T-helper 22 cell (primary cell): Measurements from ENCODE around the gene ASPHD2.
"Not testable (repeated sequence)": the region's sequence is repeated elsewhere in the genome, so short reads cannot be mapped to it uniquely, and the experiment has no call there.

Experiments used
- DNase-seq: peaks from one replicate; pipeline ENCODE4 v3.0.0-alpha.2; 2020; ENCODE audit warnings: low read depth

The ASPHD2 gene

DNA sequence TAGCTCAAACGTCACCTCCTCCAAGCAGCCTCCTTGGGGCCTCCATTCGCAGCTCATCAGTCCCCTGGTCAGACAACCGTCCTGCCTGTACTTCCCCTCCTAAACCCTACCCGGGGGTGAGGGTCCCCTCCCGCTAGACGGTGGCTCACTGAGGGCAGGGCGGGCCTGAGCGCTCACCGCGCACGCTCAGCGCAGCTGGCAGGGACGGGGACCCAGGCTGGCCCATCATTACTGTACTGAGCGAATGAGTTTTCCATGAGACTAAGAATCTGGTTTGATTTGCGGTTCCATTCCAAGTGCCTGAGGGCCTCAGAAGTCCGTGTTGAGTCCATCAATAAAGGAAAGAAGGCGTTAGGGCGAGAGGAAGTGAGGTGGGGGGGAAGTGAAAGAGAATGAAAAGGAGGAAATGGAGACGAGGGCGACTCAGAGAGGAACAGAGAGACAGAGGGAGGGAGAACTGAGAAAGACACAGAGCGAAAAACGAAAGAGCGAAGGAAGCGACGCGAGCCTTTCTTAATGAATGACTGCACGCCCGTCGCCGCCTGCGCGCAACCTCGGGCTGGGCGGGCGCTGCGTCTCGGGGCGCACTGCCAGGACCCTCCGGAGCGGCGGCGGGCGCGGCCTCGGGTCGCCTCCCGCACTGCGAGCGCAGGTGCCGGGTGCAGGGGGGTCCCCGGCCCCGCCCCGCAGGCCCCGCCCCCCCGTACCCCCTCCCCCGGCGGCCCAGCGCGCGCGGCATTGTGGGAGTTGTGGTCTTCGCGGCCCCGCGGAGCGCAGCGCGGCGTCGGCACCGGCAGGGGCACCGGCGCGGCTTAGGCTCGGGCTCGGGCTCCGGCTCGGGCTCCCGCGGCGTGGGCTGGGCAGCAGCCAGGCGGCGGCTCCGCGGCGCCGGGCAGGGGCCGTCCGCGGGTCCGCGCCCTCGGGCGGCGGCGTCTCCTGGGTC lies at the start of gene ASPHD2:
Gene ASPHD2 (plus strand): TSS at position 746 of the 943 bp plus-strand sequence. CDS start 4,356 bp downstream, outside the sequence.
- DNase-seq = peak; percentile 74

GRCh38 chr22:26380072-26380830 lies 48.8 kb upstream of the ASPHD2 start:
- DNase-seq = no peak

- no peak for DNase-seq
Observed at GRCh38 chr22:26382782-26383181, 46.3 kb upstream of the ASPHD2 start.

- no peak for DNase-seq
Observed at GRCh38 chr22:26383968-26384556, 45.0 kb upstream of the ASPHD2 start.

GRCh38 chr22:26385164-26385563 lies 43.9 kb upstream of the ASPHD2 start:
- no peak for DNase-seq

GRCh38 chr22:26389125-26389524 lies 39.9 kb upstream of the ASPHD2 start:
- no peak for DNase-seq

DNA sequence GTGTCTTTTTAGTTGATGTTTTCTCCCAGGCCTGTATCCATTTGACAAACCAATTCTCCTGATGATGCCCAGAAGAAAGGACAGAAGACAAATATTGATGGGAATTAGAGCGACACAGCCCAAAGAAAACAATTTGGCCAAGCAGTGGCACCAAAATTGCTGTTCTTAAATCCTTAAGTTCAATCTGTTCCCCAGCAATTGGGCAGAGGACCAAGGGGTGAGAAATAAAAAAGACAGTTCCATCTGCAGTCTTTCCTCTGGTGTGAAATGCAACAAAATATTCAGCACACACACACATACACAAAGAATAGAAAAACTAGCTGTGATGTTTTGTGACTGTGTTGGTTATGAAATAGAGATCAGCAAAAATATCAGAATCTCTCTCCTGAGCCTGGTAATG lies 38.0 kb upstream of the ASPHD2 start:
- DNase-seq = no peak

- DNase-seq = no peak
Observed at GRCh38 chr22:26391623-26392022, 37.4 kb upstream of the ASPHD2 start.

DNA sequence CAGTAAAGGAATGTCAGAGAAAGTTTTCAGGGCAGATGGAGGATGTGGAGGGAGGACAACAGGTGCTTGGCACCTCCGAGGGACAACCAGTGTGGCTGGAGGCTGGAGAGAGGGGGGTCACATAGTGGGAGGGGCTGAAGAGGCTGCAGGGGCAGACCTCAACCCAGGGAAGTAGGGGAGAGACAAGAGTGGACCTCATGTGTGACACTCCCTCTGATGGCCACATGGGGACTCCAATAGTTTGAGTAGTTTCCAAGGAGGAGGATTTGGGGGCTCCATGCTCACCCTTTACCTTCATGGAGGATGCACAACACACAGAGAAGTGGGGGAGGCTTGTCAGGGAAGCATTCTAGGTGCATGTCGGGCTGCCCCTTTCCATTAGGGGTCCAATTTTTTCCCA lies 35.1 kb upstream of the ASPHD2 start:
- no peak for DNase-seq

DNA sequence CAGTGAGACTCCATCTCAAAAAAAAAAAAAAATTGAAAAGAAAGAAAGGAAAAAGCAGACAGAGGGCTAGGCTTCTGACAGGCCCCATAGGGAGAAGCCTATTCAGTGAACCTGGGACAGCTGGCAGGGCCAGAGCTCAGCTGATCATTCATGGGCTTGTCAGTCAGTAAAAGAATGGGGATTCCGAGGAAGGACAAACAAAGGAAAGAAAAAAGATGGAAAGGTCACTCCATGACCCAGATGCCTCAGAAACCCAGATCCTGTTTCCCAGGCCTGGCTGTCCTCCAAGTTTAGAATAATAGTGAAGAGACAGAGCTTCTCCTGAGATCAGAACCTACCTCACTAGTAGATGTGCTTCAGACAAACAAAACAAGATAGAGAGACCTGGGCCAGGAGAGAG lies 34.3 kb upstream of the ASPHD2 start:
- DNase-seq = no peak

GRCh38 chr22:26395926-26396325 lies 33.1 kb upstream of the ASPHD2 start:
- no peak for DNase-seq

DNA sequence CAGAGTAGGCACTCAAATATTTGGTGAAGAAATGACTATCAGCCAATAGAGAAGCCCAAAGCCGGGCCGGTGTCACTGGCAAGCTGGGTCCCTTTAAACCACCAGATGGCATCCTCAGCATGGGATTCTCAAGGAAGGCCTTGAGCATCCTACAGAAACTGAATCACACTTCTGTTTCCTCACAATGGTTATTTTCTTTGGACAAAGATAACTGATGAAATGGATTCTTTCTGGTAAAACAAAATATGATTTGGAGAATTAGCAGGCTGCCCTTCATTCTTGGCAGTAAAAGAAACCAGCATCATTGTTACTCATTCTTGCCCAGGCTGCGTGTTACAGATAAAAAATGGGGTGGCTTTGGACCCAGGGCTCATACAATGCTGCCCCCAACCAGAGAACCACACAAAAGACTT lies 30.3 kb upstream of the ASPHD2 start:
- DNase-seq = peak; percentile 4

DNA sequence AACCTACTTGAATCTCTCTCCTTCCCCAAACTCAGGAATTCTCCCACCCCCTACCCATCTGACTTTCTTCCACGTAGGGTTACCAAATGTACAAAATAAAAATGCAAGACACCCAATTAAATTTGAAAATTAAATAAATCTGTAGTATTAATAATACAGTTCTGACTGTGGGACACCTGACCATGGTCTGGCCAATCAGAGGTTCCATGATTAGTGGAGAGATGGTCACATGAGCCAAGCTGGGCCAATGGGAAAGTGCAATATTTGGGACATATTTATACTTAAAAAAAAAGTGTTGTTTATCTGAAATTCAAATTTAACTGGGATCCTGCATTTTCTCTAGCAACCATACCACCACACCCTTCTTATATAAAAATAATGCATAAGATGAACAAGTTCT lies 29.8 kb upstream of the ASPHD2 start:
- DNase-seq = no peak

DNA sequence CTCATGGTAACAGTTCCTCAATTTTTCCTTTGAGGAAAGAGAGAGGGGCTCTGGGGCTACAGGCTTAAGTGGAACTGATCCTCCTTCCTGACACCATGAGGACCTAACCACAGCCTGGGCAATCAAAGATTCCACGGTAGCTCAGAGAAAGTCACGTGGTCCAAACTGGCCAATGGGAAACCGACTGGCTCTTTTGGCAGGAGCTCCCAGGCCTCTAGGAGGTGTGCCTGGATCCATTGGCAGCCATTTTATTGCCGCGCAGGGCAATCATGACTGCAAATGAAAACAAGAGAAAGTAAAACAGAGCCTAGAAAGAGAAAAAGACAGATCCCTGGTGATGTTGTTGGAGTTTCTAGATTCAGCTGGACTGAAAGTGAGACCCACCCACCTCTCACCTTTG lies 27.3 kb upstream of the ASPHD2 start:
- DNase-seq = no peak

DNA sequence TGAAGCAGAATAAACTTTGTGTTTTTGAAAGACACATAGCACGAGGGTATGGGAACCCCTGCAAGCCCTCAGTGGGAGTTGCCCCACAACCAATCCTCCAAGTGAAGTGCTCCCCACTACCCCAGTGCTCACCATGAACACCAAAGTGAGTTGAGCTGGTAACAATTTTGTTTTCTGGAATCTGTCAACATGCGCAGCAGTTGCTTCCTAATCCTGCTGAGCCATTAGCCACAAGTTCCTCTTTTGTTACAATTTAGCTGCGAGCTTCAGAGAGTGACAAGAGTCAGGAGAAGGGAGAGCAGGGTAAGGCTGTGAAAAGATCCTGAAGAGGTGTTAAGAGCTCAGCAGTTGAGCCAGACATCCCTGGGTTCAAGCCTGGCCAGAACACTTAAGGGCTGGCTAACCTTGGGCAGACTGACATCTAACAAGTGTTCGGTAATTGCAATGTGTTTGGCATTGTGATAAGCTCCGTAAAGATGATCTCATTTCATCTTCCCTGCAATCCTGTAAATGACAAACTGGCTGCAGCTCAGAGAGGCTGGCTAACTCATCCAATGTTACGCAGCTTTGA lies 24.1 kb upstream of the ASPHD2 start:
- DNase-seq = no peak

DNA sequence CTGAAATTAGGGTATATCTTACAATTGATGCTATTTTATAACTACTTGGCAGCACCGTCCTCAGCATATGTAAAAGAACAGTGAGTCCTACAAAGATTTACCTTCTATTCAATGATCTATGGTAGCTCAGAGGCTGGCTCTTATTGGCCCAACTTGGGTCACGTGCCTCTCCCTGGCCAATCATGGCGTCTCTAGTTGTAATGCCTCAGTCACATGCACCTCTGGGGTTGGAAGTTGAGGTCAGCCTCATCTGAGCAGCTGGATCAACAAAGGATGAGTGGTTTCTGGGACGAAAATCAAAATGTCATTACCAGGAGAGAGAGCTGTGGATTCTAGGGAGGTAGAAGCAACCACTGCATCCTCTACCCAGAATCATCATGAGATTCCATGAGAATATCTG lies 22.9 kb upstream of the ASPHD2 start:
- DNase-seq = no peak

- not testable (repeated sequence) for DNase-seq
Observed at GRCh38 chr22:26408562-26409220, 20.4 kb upstream of the ASPHD2 start.

DNA sequence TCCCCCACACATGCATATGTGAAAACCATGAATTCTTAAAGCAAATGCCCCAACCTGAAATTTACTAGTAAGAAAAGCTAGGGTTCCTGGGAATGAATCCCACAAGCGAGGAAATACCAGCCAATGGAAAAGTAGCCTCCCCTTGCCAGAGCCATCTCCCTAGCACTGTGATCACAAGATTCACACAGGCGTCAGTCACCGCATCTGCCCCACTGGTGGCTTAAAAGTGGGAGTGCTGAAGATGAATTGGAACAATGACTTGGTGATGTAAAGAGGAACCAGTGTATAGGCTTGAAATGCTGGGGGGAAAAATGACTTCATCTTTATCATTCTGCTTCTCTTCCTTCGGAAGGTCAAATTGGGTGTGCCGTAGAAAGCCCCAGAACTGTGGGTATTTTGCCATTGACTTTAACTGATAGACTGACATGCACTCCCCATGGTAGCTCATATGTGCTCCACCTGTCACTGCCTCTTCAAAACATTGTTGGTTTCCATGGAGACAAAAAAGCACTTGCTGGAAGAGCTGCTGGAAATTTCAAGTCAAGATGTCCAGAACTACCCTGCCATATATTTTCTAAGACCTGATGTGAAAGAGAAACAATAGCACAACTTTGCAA lies 19.2 kb upstream of the ASPHD2 start:
- DNase-seq = no peak

- DNase-seq = no peak
Observed at GRCh38 chr22:26410386-26410785, 18.7 kb upstream of the ASPHD2 start.

DNA sequence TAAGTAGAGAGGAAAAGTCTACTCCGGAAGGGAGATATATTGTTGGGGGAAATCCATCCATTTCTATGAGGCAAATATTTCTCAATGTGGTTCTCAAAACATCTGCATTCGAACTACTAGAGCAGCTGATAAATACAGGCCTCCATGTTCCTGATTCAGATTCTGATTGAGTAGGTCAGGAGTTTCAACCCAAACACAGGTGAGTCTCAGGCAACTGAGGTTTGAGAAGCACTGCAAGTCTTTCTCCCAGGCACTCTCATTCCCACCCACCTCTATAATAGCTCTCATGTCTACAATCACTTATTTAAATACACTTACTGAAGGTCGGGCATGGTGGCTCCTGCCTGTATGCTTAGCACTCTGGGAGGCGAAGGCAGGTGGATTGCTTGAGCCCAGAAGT lies 14.7 kb upstream of the ASPHD2 start:
- DNase-seq = no peak

DNA sequence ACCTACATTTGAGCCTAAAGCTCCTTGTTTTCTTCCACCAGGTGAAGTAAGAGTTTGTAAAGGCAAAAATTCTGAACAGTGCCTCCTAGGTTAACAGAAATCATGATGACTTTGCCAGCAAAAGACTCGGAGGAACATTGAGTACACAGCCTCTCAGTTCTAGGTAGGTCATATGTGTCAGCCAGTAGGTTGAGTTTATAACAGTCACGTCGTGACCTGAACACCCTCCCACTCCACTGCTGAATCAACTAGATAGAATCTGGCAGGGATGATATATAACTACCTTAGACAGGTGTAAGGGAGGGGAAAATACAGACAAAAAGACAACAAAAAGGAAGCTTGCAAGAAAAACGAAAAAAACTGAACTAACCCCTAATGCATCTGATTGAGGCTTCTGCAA lies 12.8 kb upstream of the ASPHD2 start:
- DNase-seq = no peak
